HG02588 (cell line): ENCODE data around the gene RHOG.
A peak's percentile ranks its signal among the peaks of the same experiment; 100 is the strongest.
"Not testable (repeated sequence)": the region's sequence is repeated elsewhere in the genome, so short reads cannot be mapped to it uniquely, and the experiment has no call there.

Experiments
- ATAC-seq: cut with Tn5 transposase; IDR thresholded peaks from one replicate; pipeline ENCODE4 v1.9.1; 2021; ENCODE audit warnings: mild to moderate bottlenecking, moderate library complexity; ENCODE audit not compliant: unreplicated experiment

RHOG gene

GRCh38 chr11:3810951-3811350, 29.8 kb downstream of the RHOG start:
- ATAC-seq = no peak

- no peak for ATAC-seq
Measured at GRCh38 chr11:3810446-3810845, 30.3 kb downstream of the RHOG start.

GRCh38 chr11:3809624-3809928, 31.2 kb downstream of the RHOG start:
- no peak for ATAC-seq

DNA sequence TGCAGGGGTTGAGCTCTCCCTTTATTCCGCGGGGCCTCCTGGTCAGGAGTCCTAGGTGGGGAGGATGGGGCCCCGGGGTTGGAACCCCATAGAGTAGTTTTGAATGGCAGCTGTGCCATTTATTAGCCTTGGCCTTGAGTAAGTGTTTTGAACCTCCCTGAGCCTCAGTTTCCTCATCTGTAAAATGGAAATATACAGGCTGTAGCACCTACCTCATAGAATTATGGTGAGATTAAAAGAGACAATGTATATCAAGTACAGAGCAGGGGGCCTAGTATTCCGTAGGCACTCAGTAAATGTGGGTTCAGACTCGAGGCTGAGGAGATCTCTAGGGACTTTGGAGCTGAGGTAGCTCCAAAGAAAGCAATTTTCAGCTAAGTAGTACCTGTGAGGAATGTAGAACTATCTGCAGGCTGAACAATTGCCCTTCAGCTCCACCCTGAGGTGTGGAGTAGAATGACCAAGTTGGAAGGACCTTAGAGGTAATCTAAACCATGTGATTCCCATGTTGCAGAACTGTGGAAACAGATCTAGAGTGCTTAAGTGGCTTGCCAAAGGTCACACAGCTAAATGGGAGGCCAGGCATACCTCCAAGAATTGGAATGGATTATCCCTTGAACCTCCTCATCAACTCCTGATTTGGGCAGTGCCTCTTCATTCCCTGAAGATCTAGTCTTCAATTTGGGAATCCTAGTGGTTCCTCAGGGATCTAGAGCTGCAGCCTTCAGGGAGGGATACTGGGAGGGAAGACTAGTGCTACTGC, 31.7 kb downstream of the RHOG start:
- ATAC-seq = peak; percentile 57

GRCh38 chr11:3807909-3808860, 32.6 kb downstream of the RHOG start, which contains the start of gene PGAP2:
TSS of gene PGAP2 (plus strand) at chr11:3808560. CDS start at chr11:3811260, 2,700 bp downstream.
- ATAC-seq = peak; percentile 48

DNA sequence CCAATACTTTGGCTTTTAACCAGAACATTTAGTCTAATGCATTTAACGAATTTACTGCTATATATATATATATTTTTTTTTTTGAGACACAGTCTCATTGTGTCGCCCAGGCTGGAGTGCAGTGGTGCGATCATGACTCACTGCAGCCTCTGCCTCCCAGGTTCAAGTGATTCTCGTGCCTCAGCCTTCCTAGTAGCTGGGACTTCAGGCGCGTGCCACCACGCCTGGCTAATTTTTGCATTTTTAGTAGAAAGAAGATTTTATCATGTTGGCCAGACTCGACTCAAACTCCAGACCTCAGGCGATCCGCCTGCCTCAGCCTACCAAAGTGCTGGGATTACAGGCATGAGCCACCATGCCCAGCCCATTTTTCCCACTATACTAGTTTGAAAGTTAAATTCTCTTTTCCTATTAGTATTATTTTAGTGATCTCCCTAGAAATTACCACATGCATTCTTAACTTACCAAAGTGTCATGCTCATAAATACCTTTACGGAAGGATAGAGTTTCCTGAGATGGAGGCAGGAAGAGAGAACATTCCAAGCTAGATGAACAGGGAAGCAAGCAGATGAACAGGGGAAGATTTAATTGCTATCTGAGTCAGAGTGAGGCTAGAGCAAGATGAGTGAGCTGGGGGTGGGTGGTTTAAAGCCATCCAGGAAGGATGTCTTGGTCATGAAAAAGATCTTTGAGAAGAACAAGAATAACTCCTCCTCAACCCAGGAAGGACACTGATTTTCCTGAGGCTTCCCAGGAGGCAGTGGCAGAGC, 36.8 kb downstream of the RHOG start:
- no peak for ATAC-seq

- ATAC-seq = no peak
Measured at GRCh38 chr11:3802011-3802790, 38.6 kb downstream of the RHOG start.

GRCh38 chr11:3799873-3800272, 40.9 kb downstream of the RHOG start:
- ATAC-seq = no peak

- ATAC-seq = no peak
Measured at GRCh38 chr11:3799143-3799542, 41.6 kb downstream of the RHOG start.

DNA sequence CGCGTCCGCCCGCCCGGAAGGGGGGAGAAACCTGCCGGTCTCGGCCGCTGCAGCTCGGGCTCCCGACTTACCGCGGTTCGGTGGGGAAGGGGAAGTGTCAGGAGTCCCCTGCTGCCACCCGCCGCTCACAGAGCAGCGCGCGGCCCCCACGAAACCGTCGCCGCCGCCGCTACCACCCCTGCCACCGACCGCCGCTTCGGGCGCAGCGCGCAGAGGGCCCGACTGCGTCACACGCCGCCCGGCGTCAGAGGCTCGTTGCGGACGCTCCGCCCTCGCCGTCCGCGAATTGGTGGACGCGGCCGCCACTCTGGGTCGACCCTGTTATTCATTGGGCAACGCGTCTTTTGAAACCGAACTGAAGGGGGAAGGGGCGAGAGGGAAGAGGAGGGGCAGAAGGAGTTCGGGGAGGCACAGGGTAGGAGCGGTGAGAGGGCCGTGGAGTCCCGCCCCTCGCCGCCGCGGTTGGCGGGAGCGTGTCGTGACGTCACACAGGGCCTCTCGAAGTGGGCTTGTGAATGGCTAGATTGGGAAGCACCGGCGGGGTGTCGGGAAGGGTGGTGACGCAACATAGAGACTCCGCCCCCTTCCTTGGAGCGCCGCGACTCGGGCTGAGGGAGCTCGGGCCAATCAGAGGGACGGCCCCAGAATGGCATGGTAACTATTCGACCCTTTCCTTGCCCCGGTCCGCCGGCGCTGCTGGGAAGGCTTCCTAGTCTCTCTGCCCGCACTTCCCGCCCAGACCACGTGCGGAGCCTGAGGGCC, 43.2 kb downstream of the RHOG start, which contains the start of gene NUP98:
TSS of gene NUP98 (minus strand) at position 226 of the 762 bp plus-strand sequence. CDS start 15,437 bp downstream, outside the sequence.
- ATAC-seq = peak; percentile 92

DNA sequence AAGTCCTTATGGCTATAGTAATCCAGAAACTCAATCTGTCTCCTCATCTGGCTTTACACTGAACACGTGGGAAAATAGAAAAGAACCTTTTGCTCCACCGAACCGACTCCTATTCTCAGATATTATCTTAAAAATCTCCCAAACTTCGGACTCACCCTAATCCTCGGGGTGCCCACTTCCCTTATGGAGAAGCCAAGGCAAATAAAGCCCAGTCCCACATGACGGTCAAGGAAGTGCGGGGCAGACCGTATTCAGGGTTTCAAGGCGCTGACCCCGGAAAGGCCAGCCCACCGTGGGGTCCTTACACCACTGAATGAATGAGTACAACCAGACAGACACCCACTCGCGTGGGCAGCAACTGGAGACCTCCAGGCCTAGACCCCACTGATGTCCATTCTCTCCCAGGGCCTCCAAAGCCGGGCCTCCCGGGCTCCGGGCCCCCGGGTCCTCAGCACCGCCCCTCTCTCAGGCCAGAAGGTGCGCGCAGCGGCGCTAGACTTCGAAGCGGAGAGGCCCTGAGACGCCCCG, 43.9 kb downstream of the RHOG start:
- peak; percentile 28 for ATAC-seq

DNA sequence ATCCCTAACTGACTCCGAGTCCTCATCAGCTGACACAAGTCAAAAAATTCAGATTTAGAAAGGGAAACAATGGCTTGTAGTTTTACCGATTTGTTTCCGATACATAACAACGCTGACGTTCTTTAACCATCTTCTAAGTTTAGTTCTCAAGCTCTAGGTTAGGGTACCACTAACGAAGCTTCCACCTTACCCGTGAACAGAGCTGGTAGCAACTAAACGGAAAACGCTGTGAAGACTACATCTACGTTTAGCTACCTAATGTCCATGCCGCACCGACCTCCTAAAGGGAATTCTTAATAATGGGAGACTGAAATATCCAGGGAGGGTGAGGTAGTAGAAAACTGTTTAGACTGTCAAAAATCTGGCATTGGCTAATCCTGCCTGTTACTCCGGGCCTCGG, 44.4 kb downstream of the RHOG start:
- no peak for ATAC-seq

GRCh38 chr11:3796002-3796311, 44.8 kb downstream of the RHOG start:
- no peak for ATAC-seq

- no peak for ATAC-seq
Measured at GRCh38 chr11:3795131-3796001, 45.4 kb downstream of the RHOG start.

DNA sequence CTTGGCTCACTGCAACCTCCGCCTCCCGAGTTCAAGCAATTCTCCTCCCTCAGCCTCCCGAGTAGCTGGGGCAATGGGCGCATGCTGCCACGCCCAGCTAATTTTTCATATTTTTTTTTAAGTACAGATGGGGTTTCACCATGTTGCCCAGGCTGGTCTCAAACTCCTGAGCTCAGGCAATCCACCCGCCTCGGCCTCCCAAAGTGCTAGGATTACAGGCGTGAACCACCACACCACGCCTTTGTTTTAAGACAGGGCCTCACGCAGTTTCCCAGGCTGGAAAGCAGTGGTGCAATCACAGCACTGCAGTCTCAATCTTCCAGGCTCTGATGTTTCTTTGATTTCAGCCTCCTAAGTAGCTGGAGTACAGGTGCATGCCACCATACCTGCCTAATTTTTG, 46.4 kb downstream of the RHOG start:
- not testable (repeated sequence) for ATAC-seq

DNA sequence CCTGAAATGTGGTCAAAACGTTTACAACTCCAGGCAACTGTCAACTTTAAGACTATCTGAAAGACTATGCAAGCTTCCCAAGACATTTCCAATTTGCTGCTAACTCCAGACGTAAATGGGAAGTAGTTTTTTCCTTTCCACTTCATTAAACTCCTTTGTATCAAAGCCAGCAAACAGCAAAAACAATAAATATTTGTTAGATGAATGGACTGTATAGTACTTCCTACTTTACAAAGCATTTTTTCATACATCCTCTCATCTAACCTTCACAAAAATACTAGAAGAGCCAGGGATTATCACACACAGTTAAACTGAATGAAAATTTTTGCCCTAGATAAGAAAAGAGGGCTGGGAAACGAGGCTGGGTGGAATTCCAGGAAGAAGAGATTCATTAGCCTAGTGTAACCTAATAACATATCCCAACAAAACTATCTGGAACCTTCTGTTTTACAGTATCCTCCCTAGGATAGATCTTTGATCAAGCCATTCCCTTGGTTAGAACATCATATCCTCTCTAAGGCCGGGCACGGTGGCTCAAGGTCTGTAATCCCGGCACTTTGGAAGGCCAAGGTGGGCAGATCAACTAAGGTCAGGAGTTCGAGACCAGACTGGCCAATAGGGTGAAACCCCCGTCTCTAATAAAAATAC, 53.9 kb downstream of the RHOG start:
- no peak for ATAC-seq

DNA sequence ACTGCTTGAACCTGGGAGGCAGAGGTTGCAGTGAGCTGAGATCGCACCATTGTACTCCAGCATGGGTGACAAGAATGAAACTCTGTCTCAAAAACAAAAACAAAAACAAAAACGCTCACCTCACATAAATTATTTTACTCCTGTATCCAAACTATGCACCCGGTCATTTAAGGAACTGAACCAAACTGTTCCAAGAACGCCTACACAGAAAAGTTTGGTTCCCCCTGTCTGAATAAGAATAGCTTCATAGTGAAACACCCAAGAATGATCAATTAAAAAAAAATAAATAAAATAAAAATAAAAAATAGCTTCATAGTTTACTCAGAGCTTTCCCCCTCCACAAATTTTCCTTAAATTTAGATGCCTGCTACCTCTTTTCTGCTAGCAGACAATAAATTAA, 57.1 kb downstream of the RHOG start:
- ATAC-seq = no peak

DNA sequence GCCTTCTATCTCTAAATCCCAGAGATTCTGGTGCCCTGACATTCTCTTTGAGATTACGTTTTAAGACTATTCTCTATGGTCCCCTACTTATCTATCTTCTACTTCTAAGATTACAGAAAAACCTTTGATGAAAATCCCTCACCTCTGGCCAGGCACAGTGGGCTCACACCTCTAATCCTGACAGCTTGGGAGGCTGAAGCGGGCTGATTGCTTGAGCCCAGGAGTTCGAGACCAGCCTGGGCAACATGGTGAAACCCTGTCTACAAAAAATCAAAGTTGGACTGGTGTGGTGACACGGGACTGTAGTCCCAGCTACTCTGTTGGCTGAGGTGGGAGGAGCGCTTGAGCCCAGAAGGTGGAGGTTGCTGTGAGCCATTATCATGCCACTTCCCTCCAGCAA, 57.8 kb downstream of the RHOG start:
- ATAC-seq = no peak
